ENCODE results near the gene PTMS.

Gene PTMS

GRCh38 chr12:6782119-6782518 lies 16.0 kb downstream of the PTMS start:
- ATAC-seq (ENCODE audit: low read depth): no peak

GRCh38 chr12:6782850-6783566 lies 16.8 kb downstream of the PTMS start:
- Histone ChIP-seq H3K4me1 (ENCODE audit: insufficient read depth, poor library complexity, severe bottlenecking) (peaks cover 3% of the 10 kb centered on the region), H3K27me3 (ENCODE audit: insufficient read depth, poor library complexity, severe bottlenecking) (no peaks in the 10 kb centered on the region), H3K27ac (ENCODE audit: poor library complexity, severe bottlenecking) (no peak overlapping the region), H3K9me3 (ENCODE audit: severe bottlenecking) (no peaks in the 10 kb centered on the region), H3K4me3 (ENCODE audit: severe bottlenecking) (no peak overlapping the region), H3K36me3 (ENCODE audit: low read depth) (no peaks in the 10 kb centered on the region)
- DNase-seq (ENCODE audit: low spot score) (no peak), ATAC-seq (ENCODE audit: low read depth) (no peak)
- no peak for TF ChIP-seq CTCF (IDR thresholded peaks at IDR 0.05; ENCODE audit: poor library complexity, severe bottlenecking)

More at GRCh38 chr12:6782119-6782518, 16.0 kb downstream of the PTMS start:
- H3K36me3 ChIP-seq (ENCODE audit: low read depth): no peaks in the 10 kb centered on the region
- H3K27me3 ChIP-seq (ENCODE audit: insufficient read depth, poor library complexity, severe bottlenecking): no peaks in the 10 kb centered on the region
- peaks cover 3% of the 10 kb centered on the region for H3K4me1 ChIP-seq (ENCODE audit: insufficient read depth, poor library complexity, severe bottlenecking)
- no peak overlapping the region for H3K4me3 ChIP-seq (ENCODE audit: severe bottlenecking)
- TF ChIP-seq CTCF (IDR thresholded peaks at IDR 0.05; ENCODE audit: poor library complexity, severe bottlenecking): no peak
- no peaks in the 10 kb centered on the region for H3K9me3 ChIP-seq (ENCODE audit: severe bottlenecking)
- no peak for DNase-seq (ENCODE audit: low spot score)
- no peak overlapping the region for H3K27ac ChIP-seq (ENCODE audit: poor library complexity, severe bottlenecking)

GRCh38 chr12:6783828-6784227 lies 17.7 kb downstream of the PTMS start:
- H3K4me1 ChIP-seq (ENCODE audit: insufficient read depth, poor library complexity, severe bottlenecking): no peaks in the 10 kb centered on the region
- H3K4me3 ChIP-seq (ENCODE audit: severe bottlenecking): no peak overlapping the region
- TF ChIP-seq CTCF (IDR thresholded peaks at IDR 0.05; ENCODE audit: poor library complexity, severe bottlenecking): no peak
- no peaks in the 10 kb centered on the region for H3K9me3 ChIP-seq (ENCODE audit: severe bottlenecking)
- no peak for ATAC-seq (ENCODE audit: low read depth)
- no peaks in the 10 kb centered on the region for H3K27me3 ChIP-seq (ENCODE audit: insufficient read depth, poor library complexity, severe bottlenecking)
- no peaks in the 10 kb centered on the region for H3K36me3 ChIP-seq (ENCODE audit: low read depth)
- no peak for DNase-seq (ENCODE audit: low spot score)
- H3K27ac ChIP-seq (ENCODE audit: poor library complexity, severe bottlenecking): no peak overlapping the region

- Histone ChIP-seq H3K27ac (ENCODE audit: poor library complexity, severe bottlenecking) (no peak overlapping the region), H3K4me1 (ENCODE audit: insufficient read depth, poor library complexity, severe bottlenecking) (no peaks in the 10 kb centered on the region), H3K4me3 (ENCODE audit: severe bottlenecking) (no peak overlapping the region), H3K27me3 (ENCODE audit: insufficient read depth, poor library complexity, severe bottlenecking) (no peaks in the 10 kb centered on the region), H3K36me3 (ENCODE audit: low read depth) (no peaks in the 10 kb centered on the region), H3K9me3 (ENCODE audit: severe bottlenecking) (no peaks in the 10 kb centered on the region)
- TF ChIP-seq CTCF (IDR thresholded peaks at IDR 0.05; ENCODE audit: poor library complexity, severe bottlenecking): no peak
- DNase-seq (ENCODE audit: low spot score): no peak
- no peak for ATAC-seq (ENCODE audit: low read depth)
These were observed 18.1 kb downstream of the PTMS start for GRCh38 chr12:6784296-6784695.

- DNase-seq (ENCODE audit: low spot score): no peak
- Histone ChIP-seq H3K36me3 (ENCODE audit: low read depth) (no peaks in the 10 kb centered on the region), H3K9me3 (ENCODE audit: severe bottlenecking) (no peaks in the 10 kb centered on the region), H3K27me3 (ENCODE audit: insufficient read depth, poor library complexity, severe bottlenecking) (no peaks in the 10 kb centered on the region), H3K4me1 (ENCODE audit: insufficient read depth, poor library complexity, severe bottlenecking) (no peaks in the 10 kb centered on the region), H3K27ac (ENCODE audit: poor library complexity, severe bottlenecking) (no peak overlapping the region), H3K4me3 (ENCODE audit: severe bottlenecking) (no peak overlapping the region)
- ATAC-seq (ENCODE audit: low read depth): no peak
- TF ChIP-seq CTCF (IDR thresholded peaks at IDR 0.05; ENCODE audit: poor library complexity, severe bottlenecking): no peak
These were observed 18.6 kb downstream of the PTMS start for GRCh38 chr12:6784761-6785160.
